Temporal lobe (tissue), 1 donor: ENCODE data around the gene WDHD1. TPM values are rescaled to one million over a fixed set of nuclear protein-coding genes. Genes with fewer than 3 reads are reported as not detected.

ENCODE experiments used
- total RNA-seq: library from RNA; depleted of rRNA; stranded (reverse); fragments of >200 nt; gene quantifications from one replicate; pipeline ENCODE4 v1.2.3, GENCODE V29; 2014

WDHD1 gene
- total RNA-seq, 1 donor from 2014 or later: 8.9 TPM

Other genes starting within 250 kb of the WDHD1 start
- gene GCH1, start 124.3 kb downstream of the WDHD1 start, total RNA-seq: 0.98 TPM
- gene SOCS4, start 137 bp upstream of the WDHD1 start, total RNA-seq: 24.8 TPM
- gene MAPK1IP1L, start 24.5 kb upstream of the WDHD1 start, total RNA-seq: 25.1 TPM
- gene LGALS3, start 102.2 kb upstream of the WDHD1 start, total RNA-seq: 11.3 TPM
- 3.9 TPM for gene DLGAP5, start 164.5 kb upstream of the WDHD1 start, total RNA-seq
- 29.0 TPM for gene FBXO34, start 244.3 kb upstream of the WDHD1 start, total RNA-seq